ENCODE results near the gene PSMD6. TPM values are rescaled to one million over a fixed set of nuclear protein-coding genes. Genes with fewer than 3 reads are reported as not detected.
A peak's percentile ranks its signal among the peaks of the same experiment; 100 is the strongest.

The PSMD6 gene
- polyA plus RNA-seq, 1 experiment, result 47.8 TPM

GRCh38 chr3:63993653-63994079 is 29.6 kb downstream of the PSMD6 start:
- no peak overlapping the region for H3K4me3 ChIP-seq (ENCODE audit: low read depth, low read length)
- no peaks in the 10 kb centered on the region for H3K27me3 ChIP-seq (ENCODE audit: control insufficient read depth, insufficient read depth, low read length)
- ChIA-PET POLR2A (no interaction called here), CTCF (interaction anchor here (1.0 to 6.4 kb wide), 20 partner anchors 9 to 644 kb away, joined by 3 to 60 read pairs (median 6); no protein-coding TSS in a partner anchor)
- DNase-seq (ENCODE audit: low read depth), result no peak
- H3K36me3 ChIP-seq (ENCODE audit: control insufficient read depth, insufficient read depth, low read length), result peaks cover 22% of the 10 kb centered on the region
- TF ChIP-seq CTCF (IDR thresholded peaks at IDR 0.05; ENCODE audit: insufficient read depth, low read depth, low read length), result peak; percentile 98

- no peaks in the 10 kb centered on the region for H3K27me3 ChIP-seq (ENCODE audit: control insufficient read depth, insufficient read depth, low read length)
- no peak overlapping the region for H3K4me3 ChIP-seq (ENCODE audit: low read depth, low read length)
- POLR2A ChIA-PET, result interaction anchor here (0.7 kb wide), 1 partner anchor 107 kb away, joined by 5 read pairs; no protein-coding TSS in a partner anchor
- CTCF ChIA-PET, result interaction anchor here (1.1 to 6.4 kb wide), 12 partner anchors 9 to 643 kb away, joined by 3 to 60 read pairs (median 8); no protein-coding TSS in a partner anchor
- H3K36me3 ChIP-seq (ENCODE audit: control insufficient read depth, insufficient read depth, low read length), result peaks cover 26% of the 10 kb centered on the region
- no peak for DNase-seq (ENCODE audit: low read depth)
- no peak for TF ChIP-seq CTCF (IDR thresholded peaks at IDR 0.05; ENCODE audit: insufficient read depth, low read depth, low read length)
Measured at GRCh38 chr3:63992516-63993209, 30.6 kb downstream of the PSMD6 start.

GRCh38 chr3:63991666-63992065 is 31.6 kb downstream of the PSMD6 start:
- no peak for DNase-seq (ENCODE audit: low read depth)
- CTCF ChIA-PET, result interaction anchor here (1.1 to 6.4 kb wide), 6 partner anchors 8 to 642 kb away, joined by 3 to 60 read pairs (median 14); no protein-coding TSS in a partner anchor

GRCh38 chr3:63990733-63991132 is 32.6 kb downstream of the PSMD6 start:
- no peak overlapping the region for H3K4me3 ChIP-seq (ENCODE audit: low read depth, low read length)
- H3K27me3 ChIP-seq (ENCODE audit: control insufficient read depth, insufficient read depth, low read length), result no peaks in the 10 kb centered on the region
- POLR2A ChIA-PET, result no interaction called here
- no peak for DNase-seq (ENCODE audit: low read depth)
- H3K36me3 ChIP-seq (ENCODE audit: control insufficient read depth, insufficient read depth, low read length), result peaks cover 24% of the 10 kb centered on the region
- CTCF ChIA-PET, result interaction anchor here (0.7 to 6.4 kb wide), 3 partner anchors 9 to 27 kb away, joined by 3 to 60 read pairs (median 58); no protein-coding TSS in a partner anchor
- no peak for TF ChIP-seq CTCF (IDR thresholded peaks at IDR 0.05; ENCODE audit: insufficient read depth, low read depth, low read length)

More at GRCh38 chr3:63991666-63992065, 31.6 kb downstream of the PSMD6 start:
- no peak for TF ChIP-seq CTCF (IDR thresholded peaks at IDR 0.05; ENCODE audit: insufficient read depth, low read depth, low read length)
- Histone ChIP-seq H3K36me3 (ENCODE audit: control insufficient read depth, insufficient read depth, low read length) (peaks cover 26% of the 10 kb centered on the region), H3K4me3 (ENCODE audit: low read depth, low read length) (no peak overlapping the region), H3K27me3 (ENCODE audit: control insufficient read depth, insufficient read depth, low read length) (no peaks in the 10 kb centered on the region)
- POLR2A ChIA-PET, result no interaction called here

- ChIA-PET POLR2A (no interaction called here), CTCF (interaction anchor here (5.6 to 6.4 kb wide), 2 partner anchors 12 to 27 kb away, joined by 58 to 60 read pairs; no protein-coding TSS in a partner anchor)
- peaks cover 21% of the 10 kb centered on the region for H3K36me3 ChIP-seq (ENCODE audit: control insufficient read depth, insufficient read depth, low read length)
- TF ChIP-seq CTCF (IDR thresholded peaks at IDR 0.05; ENCODE audit: insufficient read depth, low read depth, low read length), result no peak
- no peaks in the 10 kb centered on the region for H3K27me3 ChIP-seq (ENCODE audit: control insufficient read depth, insufficient read depth, low read length)
- DNase-seq (ENCODE audit: low read depth), result no peak
- no peak overlapping the region for H3K4me3 ChIP-seq (ENCODE audit: low read depth, low read length)
Measured at GRCh38 chr3:63990204-63990603, 33.1 kb downstream of the PSMD6 start.
